K562 (cell line): ENCODE data around the gene RBMS1.

Experiments
- GABPB1 ChIP-seq: sonication (generic); formaldehyde crosslinking; IDR thresholded peaks from 2 replicates; pipeline ENCODE4 v1.8.0; 2022; ENCODE audit warnings: mild to moderate bottlenecking, missing genetic modification reagents
- MAFK ChIP-seq: IDR thresholded peaks from 2 replicates; pipeline ENCODE4 v1.6.1; 2011; ENCODE audit warnings: low read length, improper control_type of control experiment
- NBN ChIP-seq: fragments of 450-650 bp; IDR thresholded peaks from 2 replicates; pipeline ENCODE4 v1.6.1; 2016; ENCODE audit warnings: low read depth, mild to moderate bottlenecking
- NCOA2 ChIP-seq, 2 experiments: fragments of 450-650 bp; IDR thresholded peaks; 2 replicates each; pipeline ENCODE4 v1.6.1; 2018; ENCODE audit warnings: mild to moderate bottlenecking in 2 of 2, moderate library complexity in 1 of 2; ENCODE audit not compliant: partially characterized antibody in 2 of 2
- NCOR1 ChIP-seq: fragments of 450-650 bp; IDR thresholded peaks from 2 replicates; pipeline ENCODE4 v1.6.1; 2016; ENCODE audit warnings: mild to moderate bottlenecking, moderate library complexity
- POLR2AphosphoS5 ChIP-seq: IDR thresholded peaks from 2 replicates; pipeline ENCODE4 v1.6.1; 2011; ENCODE audit warnings: mild to moderate bottlenecking, low read depth, low read length, moderate library complexity; ENCODE audit not compliant: control insufficient read depth, insufficient read depth
- RAD51 ChIP-seq: fragments of 450-650 bp; IDR thresholded peaks from 2 replicates; pipeline ENCODE4 v1.7.1; 2016; ENCODE audit warnings: low read depth, mild to moderate bottlenecking, borderline replicate concordance
- RFX5 ChIP-seq: IDR thresholded peaks from 2 replicates; pipeline ENCODE4 v1.6.1; 2011; ENCODE audit warnings: low read depth, mild to moderate bottlenecking, improper control_type of control experiment, low read length
- TAF7 ChIP-seq: fragments of 450-650 bp; IDR thresholded peaks from 2 replicates; pipeline ENCODE4 v1.6.1; 2016; ENCODE audit warnings: missing genetic modification characterization, missing compliant biosample characterization

DNA sequence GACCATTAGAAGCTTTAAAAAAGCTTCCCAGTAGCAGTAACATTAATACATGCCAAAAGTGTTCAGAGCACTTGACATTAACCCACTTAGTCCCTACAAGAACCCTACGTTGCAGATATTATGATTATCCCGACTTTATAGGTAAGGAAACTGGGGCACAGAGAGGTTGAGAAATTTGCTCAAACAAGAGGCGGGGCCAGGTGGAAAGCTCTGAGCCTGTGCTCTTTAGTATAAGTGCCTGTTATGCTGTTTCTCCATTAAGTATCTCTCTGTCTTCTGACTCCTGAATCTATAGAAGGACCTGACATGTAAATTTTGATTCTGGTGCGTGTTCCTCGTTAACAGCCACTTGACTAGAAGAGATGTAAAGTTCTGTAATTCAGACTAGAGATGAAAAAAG lies 139.8 kb downstream of the RBMS1 start:
- TF ChIP-seq NBN (no peak), NCOR1 (no peak), POLR2AphosphoS5 (no peak), NCOA2 (IDR thresholded peaks at IDR 0.05; ENCODE audit: partially characterized antibody in 2 of 2) (no peak), TAF7 (no peak), RAD51 (no peak), RFX5 (no peak), GABPB1 (no peak), MAFK (no peak)
